HepG2 (cell line): ENCODE results near the gene SULT2B1. TPM values are rescaled to one million over a fixed set of nuclear protein-coding genes. Genes with fewer than 3 reads are reported as not detected.

ENCODE experiments used
- ATAC-seq: fragments of 200-7000 bp; cut with Tn5 transposase; 3 replicates; pipeline ENCODE4 v1.9.1; 2020; ENCODE audit warnings: mild to moderate bottlenecking, moderate library complexity
- BruUV-seq: library from RNA; stranded (reverse); fragments of 400-500 nt; replicated peaks from 2 replicates; lab custom pipeline; 2021; lab: Mats Ljungman, UMichigan
- CTCF ChIA-PET: fragments of 300-600 bp; formaldehyde crosslinking; extraction: SDS; loops from one replicate; lab custom pipeline; 2021; ENCODE audit warnings: low total read pairs, inconsistent platforms, low intra/inter-chr PET ratio; lab: Yijun Ruan, JAX
- POLR2A ChIA-PET: fragments of 350-600 bp; sonication (Branson Sonifier 250); formaldehyde crosslinking; loops from one replicate; lab custom pipeline; 2020; ENCODE audit warnings: antibody characterized with exemption, inconsistent platforms; lab: Yijun Ruan, JAX
- DNase-seq: peaks from one replicate; pipeline ENCODE4 v3.0.0-alpha.2; 2015; ENCODE audit warnings: low spot score
- FAIRE-seq: peaks from 3 replicates; lab custom pipeline; 2011; peaks lifted over from hg19 to GRCh38; lab: Jason Lieb, UNC
- H2AFZ ChIP-seq: one replicate; pipeline ENCODE4 v1.6.1; 2011; ENCODE audit warnings: low read length, inconsistent platforms
- H3K27ac ChIP-seq: fragments of 300-600 bp; 3 replicates; pipeline ENCODE4 v1.8.0; 2011; ENCODE audit warnings: mixed run types, mild to moderate bottlenecking, mixed read lengths, low read length, inconsistent platforms; ENCODE audit not compliant: insufficient read depth; ENCODE audit errors: extremely low read length
- H3K27me3 ChIP-seq, 2 experiments: fragments of 200-600 bp in 1 of 2; 2 replicates in 1 of 2; 3 replicates in 1 of 2; pipeline versions ENCODE4 v1.6.0 to v1.8.0; 2011; ENCODE audit warnings: low read length in 2 of 2, mild to moderate bottlenecking in 2 of 2, moderate library complexity in 2 of 2, inconsistent platforms in 1 of 2; ENCODE audit not compliant: insufficient read depth in 2 of 2, control insufficient read depth in 1 of 2
- H3K36me3 ChIP-seq, 2 experiments: fragments of 200-600 bp in 1 of 2; replicated peaks in 1 of 2; 2 replicates in 1 of 2; 3 replicates in 1 of 2; pipeline versions ENCODE4 v1.5.1 to v1.8.0; 2011; ENCODE audit warnings: low read length in 2 of 2, inconsistent platforms in 1 of 2; ENCODE audit not compliant: insufficient read depth in 2 of 2, control insufficient read depth in 1 of 2
- H3K4me1 ChIP-seq: 2 replicates; pipeline ENCODE4 v1.5.1; 2012; ENCODE audit warnings: low read length, inconsistent platforms; ENCODE audit not compliant: insufficient read depth
- H3K4me2 ChIP-seq: 2 replicates; pipeline ENCODE4 v1.6.0; 2011; ENCODE audit warnings: low read depth, low read length, inconsistent platforms
- H3K4me3 ChIP-seq, 3 experiments: fragments of 200-600 bp in 1 of 3; sonication (generic), shearing (Covaris generic) in 1 of 3; replicated peaks in 1 of 3; 2 replicates each; pipeline ENCODE4 v1.5.1; 2011 to 2016; ENCODE audit warnings: low read length in 3 of 3, inconsistent platforms in 2 of 3, low read depth in 2 of 3, mild to moderate bottlenecking in 2 of 3, control low read depth in 1 of 3, mixed read lengths in 1 of 3; ENCODE audit not compliant: insufficient read depth in 1 of 3
- H3K79me2 ChIP-seq: one replicate; pipeline ENCODE4 v1.6.1; 2011; ENCODE audit warnings: low read length, inconsistent platforms; ENCODE audit not compliant: insufficient read depth
- H3K9ac ChIP-seq: 2 replicates; pipeline ENCODE4 v1.6.0; 2011; ENCODE audit warnings: mild to moderate bottlenecking, low read depth, low read length, inconsistent platforms; ENCODE audit not compliant: insufficient read depth
- H3K9me3 ChIP-seq: 2 replicates; pipeline ENCODE4 v1.5.1; 2012; ENCODE audit warnings: mild to moderate bottlenecking, low read length
- H4K20me1 ChIP-seq: 2 replicates; pipeline ENCODE4 v1.6.0; 2011; ENCODE audit warnings: inconsistent platforms, mild to moderate bottlenecking, low read length, moderate library complexity; ENCODE audit not compliant: insufficient read depth
- AGO2 ChIP-seq: fragments of 200-400 bp; formaldehyde crosslinking; optimal IDR thresholded peaks from 2 replicates; pipeline ENCODE3; 2017; ENCODE audit warnings: mild to moderate bottlenecking, low read depth, low read length, moderate library complexity
- GPN1 ChIP-seq: sonication (generic); formaldehyde crosslinking; IDR thresholded peaks from 2 replicates; pipeline ENCODE4 v1.5.1; 2020; ENCODE audit warnings: missing genetic modification reagents, borderline replicate concordance
- HMG20B ChIP-seq: conservative IDR thresholded peaks from 2 replicates; pipeline ENCODE4 v1.6.1; 2016; ENCODE audit warnings: missing genetic modification reagents, missing compliant biosample characterization
- SIN3B ChIP-seq: fragments of 150-350 bp; IDR thresholded peaks from 2 replicates; pipeline ENCODE4 v1.6.1; 2014; ENCODE audit warnings: low read length
- ZFP90 ChIP-seq: sonication (generic); formaldehyde crosslinking; IDR thresholded peaks from 2 replicates; pipeline ENCODE4 v1.8.0; 2022; ENCODE audit warnings: missing genetic modification reagents, mild to moderate bottlenecking, inconsistent platforms, borderline replicate concordance
- ZNF30 ChIP-seq: sonication (generic); formaldehyde crosslinking; IDR thresholded peaks from 2 replicates; pipeline ENCODE4 v1.5.0; 2020; ENCODE audit warnings: mild to moderate bottlenecking, missing genetic modification reagents
- WGBS: methylation state at CpG from one replicate; pipeline ENCODE4 v1.1.6; 2017; ENCODE audit warnings: low lambda C conversion rate; 5-methylcytosine and 5-hydroxymethylcytosine counted together
- in situ Hi-C: cut with HindIII; loops from 2 replicates; pipeline ENCODE4 v1.10.0; 2017; ENCODE audit warnings: low pct_unique_long_range_greater_than_20kb; ENCODE audit not compliant: extremely low pct_ligation_motif_present
- intact Hi-C: fragments of 100-400 bp; cut with micrococcal nuclease; formaldehyde crosslinking; loops from one replicate; pipeline ENCODE4 v1.10.0; 2022; ENCODE audit not compliant: unreplicated experiment
- polyA plus RNA-seq, 8 experiments: library from polyadenylated mRNA; depleted of rRNA in 3 of 8; stranded (reverse) in 7 of 8; unstranded in 1 of 8; fragments of >200 nt; fragmentation: Illumina TruSeq in 4 of 8; extraction: Trizol in 4 of 8; gene quantifications; 2 replicates each; pipeline versions ENCODE4 v1.2.1 to v1.2.3, GENCODE V29; 2011 to 2016; ENCODE audit warnings: low read depth in 4 of 8, missing spikeins in 1 of 8, mixed read lengths in 1 of 8; ENCODE audit not compliant: insufficient read depth in 1 of 8
- total RNA-seq, 5 experiments: library from RNA; depleted of rRNA; stranded (reverse); fragments of >200 nt; fragmentation: Illumina TruSeq; extraction: Trizol; gene quantifications; 2 replicates each; pipeline ENCODE4 v1.2.3, GENCODE V29; 2016; ENCODE audit warnings: low read depth in 1 of 5
- TF ChIP-seq, protein P1 (sequence below): sonication (generic); formaldehyde crosslinking; IDR thresholded peaks from 2 replicates; pipeline ENCODE4 v1.9.0; 2022; ENCODE audit warnings: missing genetic modification reagents, mild to moderate bottlenecking, borderline replicate concordance
- TF ChIP-seq, protein P2 (sequence below): sonication (generic); formaldehyde crosslinking; IDR thresholded peaks from 2 replicates; pipeline ENCODE4 v1.4.0; 2020; ENCODE audit warnings: missing genetic modification reagents
- TF ChIP-seq, protein P3 (sequence below): sonication (generic); formaldehyde crosslinking; IDR thresholded peaks from 2 replicates; pipeline ENCODE4 v1.5.0; 2020; ENCODE audit warnings: missing genetic modification reagents
- TF ChIP-seq, protein P4 (sequence below): sonication (generic); formaldehyde crosslinking; IDR thresholded peaks from 2 replicates; pipeline ENCODE4 v1.5.0; 2020; ENCODE audit warnings: missing genetic modification reagents

SULT2B1 gene
- total and polyA plus RNA-seq, 2 of the 13 experiments (the other 11 are each of a cell fraction or from before 2014, with no cell fraction given): 0.13 TPM; not detected in 1

DNA sequence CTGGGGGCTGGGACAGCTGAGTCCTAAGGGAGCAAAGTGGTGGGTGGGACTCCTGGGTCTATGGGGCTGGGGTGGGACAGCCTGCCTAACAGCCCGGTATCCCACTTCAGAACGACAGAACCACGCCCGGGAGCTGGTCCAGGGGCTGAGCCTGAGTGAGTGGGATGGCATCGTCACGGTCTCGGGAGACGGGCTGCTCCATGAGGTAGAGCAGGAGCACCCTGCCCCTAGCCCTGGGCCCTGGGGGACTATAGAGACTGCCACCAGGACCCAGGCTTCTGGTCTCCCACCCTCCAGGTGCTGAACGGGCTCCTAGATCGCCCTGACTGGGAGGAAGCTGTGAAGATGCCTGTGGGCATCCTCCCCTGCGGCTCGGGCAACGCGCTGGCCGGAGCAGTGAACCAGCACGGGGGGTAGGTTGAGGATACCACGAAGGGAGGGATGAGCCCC lies 75.9 kb downstream of the SULT2B1 start:
- in situ Hi-C loops: no loop called here
- no peaks in the 10 kb centered on the region for H4K20me1 ChIP-seq
- TF ChIP-seq GPN1 (CRISPR knock-in tag): no peak
- no peak for TF ChIP-seq HMG20B (CRISPR knock-in tag)
- TF ChIP-seq ZNF30: 0 out of 2 replicates have a peak, but pooled peaks have one; percentile 1
- TF ChIP-seq, protein P1, sequence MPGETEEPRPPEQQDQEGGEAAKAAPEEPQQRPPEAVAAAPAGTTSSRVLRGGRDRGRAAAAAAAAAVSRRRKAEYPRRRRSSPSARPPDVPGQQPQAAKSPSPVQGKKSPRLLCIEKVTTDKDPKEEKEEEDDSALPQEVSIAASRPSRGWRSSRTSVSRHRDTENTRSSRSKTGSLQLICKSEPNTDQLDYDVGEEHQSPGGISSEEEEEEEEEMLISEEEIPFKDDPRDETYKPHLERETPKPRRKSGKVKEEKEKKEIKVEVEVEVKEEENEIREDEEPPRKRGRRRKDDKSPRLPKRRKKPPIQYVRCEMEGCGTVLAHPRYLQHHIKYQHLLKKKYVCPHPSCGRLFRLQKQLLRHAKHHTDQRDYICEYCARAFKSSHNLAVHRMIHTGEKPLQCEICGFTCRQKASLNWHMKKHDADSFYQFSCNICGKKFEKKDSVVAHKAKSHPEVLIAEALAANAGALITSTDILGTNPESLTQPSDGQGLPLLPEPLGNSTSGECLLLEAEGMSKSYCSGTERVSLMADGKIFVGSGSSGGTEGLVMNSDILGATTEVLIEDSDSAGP (CRISPR knock-in tag): 0 out of 2 replicates have a peak, but pooled peaks have one; percentile 3
- TF ChIP-seq SIN3B: no peak
- TF ChIP-seq, protein P2, sequence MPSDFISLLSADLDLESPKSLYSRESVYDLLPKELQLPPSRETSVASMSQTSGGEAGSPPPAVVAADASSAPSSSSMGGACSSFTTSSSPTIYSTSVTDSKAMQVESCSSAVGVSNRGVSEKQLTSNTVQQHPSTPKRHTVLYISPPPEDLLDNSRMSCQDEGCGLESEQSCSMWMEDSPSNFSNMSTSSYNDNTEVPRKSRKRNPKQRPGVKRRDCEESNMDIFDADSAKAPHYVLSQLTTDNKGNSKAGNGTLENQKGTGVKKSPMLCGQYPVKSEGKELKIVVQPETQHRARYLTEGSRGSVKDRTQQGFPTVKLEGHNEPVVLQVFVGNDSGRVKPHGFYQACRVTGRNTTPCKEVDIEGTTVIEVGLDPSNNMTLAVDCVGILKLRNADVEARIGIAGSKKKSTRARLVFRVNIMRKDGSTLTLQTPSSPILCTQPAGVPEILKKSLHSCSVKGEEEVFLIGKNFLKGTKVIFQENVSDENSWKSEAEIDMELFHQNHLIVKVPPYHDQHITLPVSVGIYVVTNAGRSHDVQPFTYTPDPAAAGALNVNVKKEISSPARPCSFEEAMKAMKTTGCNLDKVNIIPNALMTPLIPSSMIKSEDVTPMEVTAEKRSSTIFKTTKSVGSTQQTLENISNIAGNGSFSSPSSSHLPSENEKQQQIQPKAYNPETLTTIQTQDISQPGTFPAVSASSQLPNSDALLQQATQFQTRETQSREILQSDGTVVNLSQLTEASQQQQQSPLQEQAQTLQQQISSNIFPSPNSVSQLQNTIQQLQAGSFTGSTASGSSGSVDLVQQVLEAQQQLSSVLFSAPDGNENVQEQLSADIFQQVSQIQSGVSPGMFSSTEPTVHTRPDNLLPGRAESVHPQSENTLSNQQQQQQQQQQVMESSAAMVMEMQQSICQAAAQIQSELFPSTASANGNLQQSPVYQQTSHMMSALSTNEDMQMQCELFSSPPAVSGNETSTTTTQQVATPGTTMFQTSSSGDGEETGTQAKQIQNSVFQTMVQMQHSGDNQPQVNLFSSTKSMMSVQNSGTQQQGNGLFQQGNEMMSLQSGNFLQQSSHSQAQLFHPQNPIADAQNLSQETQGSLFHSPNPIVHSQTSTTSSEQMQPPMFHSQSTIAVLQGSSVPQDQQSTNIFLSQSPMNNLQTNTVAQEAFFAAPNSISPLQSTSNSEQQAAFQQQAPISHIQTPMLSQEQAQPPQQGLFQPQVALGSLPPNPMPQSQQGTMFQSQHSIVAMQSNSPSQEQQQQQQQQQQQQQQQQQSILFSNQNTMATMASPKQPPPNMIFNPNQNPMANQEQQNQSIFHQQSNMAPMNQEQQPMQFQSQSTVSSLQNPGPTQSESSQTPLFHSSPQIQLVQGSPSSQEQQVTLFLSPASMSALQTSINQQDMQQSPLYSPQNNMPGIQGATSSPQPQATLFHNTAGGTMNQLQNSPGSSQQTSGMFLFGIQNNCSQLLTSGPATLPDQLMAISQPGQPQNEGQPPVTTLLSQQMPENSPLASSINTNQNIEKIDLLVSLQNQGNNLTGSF (CRISPR knock-in tag): 0 out of 2 replicates have a peak, but pooled peaks have one; percentile 8
- TF ChIP-seq, protein P3, sequence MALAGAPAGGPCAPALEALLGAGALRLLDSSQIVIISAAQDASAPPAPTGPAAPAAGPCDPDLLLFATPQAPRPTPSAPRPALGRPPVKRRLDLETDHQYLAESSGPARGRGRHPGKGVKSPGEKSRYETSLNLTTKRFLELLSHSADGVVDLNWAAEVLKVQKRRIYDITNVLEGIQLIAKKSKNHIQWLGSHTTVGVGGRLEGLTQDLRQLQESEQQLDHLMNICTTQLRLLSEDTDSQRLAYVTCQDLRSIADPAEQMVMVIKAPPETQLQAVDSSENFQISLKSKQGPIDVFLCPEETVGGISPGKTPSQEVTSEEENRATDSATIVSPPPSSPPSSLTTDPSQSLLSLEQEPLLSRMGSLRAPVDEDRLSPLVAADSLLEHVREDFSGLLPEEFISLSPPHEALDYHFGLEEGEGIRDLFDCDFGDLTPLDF (CRISPR knock-in tag): 0 out of 2 replicates have a peak, but pooled peaks have one; percentile 4
- 0 out of 2 replicates have a peak, but pooled peaks have one; percentile 8 for TF ChIP-seq ZFP90 (CRISPR knock-in tag)
- peak; percentile 36 for TF ChIP-seq AGO2
- TF ChIP-seq, protein P4, sequence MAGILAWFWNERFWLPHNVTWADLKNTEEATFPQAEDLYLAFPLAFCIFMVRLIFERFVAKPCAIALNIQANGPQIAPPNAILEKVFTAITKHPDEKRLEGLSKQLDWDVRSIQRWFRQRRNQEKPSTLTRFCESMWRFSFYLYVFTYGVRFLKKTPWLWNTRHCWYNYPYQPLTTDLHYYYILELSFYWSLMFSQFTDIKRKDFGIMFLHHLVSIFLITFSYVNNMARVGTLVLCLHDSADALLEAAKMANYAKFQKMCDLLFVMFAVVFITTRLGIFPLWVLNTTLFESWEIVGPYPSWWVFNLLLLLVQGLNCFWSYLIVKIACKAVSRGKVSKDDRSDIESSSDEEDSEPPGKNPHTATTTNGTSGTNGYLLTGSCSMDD: no peak
- no peaks in the 10 kb centered on the region for H3K9me3 ChIP-seq
- ATAC-seq (no peak), FAIRE-seq (no peak), DNase-seq (no peak)
- intact Hi-C loops: no loop called here
- peaks cover 57% of the 10 kb centered on the region for H3K4me1 ChIP-seq
- H2AFZ ChIP-seq: no peak overlapping the region
- WGBS: 92% methylated on average over 5 of the region's 17 CpGs
- no peaks in the 10 kb centered on the region for H3K79me2 ChIP-seq
- no peaks in the 10 kb centered on the region for H3K36me3 ChIP-seq
- no peak overlapping the region for H3K4me2 ChIP-seq
- no TSS peak for BruUV-seq
- peak overlapping the region; percentile 26; the same call in 1 of the 2 replicates for H3K9ac ChIP-seq
- ChIA-PET CTCF (no interaction called here), POLR2A (interaction anchor here (1.8 kb wide), 1 partner anchor 9 kb away, joined by 20 read pairs; the partner anchor contains the start of genes RPL18 and SPHK2)
- H3K27ac ChIP-seq: peak overlapping the region; percentile 69
- no peaks in the 10 kb centered on the region for H3K27me3 ChIP-seq
- no peak overlapping the region for H3K4me3 ChIP-seq
